Endothelial cell of umbilical vein (primary cell): ENCODE measurements around the gene CPZ.

Experiments
- CTCF ChIP-seq, 2 donors: IDR thresholded peaks; 1 replicate in 1 of 2; 2 replicates in 1 of 2; pipeline ENCODE4 v1.5.1; 2011; ENCODE audit warnings: low read length in 2 of 2, mild to moderate bottlenecking in 2 of 2, moderate library complexity in 2 of 2, control low read depth in 1 of 2, inconsistent platforms in 1 of 2, low read depth in 1 of 2; ENCODE audit not compliant: insufficient read depth in 1 of 2; ENCODE audit errors: extremely low read depth in 1 of 2
- EZH2 ChIP-seq: IDR thresholded peaks from 2 replicates; pipeline ENCODE4 v1.6.1; 2012; ENCODE audit warnings: borderline replicate concordance, low read depth, mild to moderate bottlenecking, moderate library complexity, low read length, inconsistent platforms; ENCODE audit not compliant: severe bottlenecking
- FOS ChIP-seq: IDR thresholded peaks from 2 replicates; pipeline ENCODE4 v1.6.1; 2011; ENCODE audit warnings: mild to moderate bottlenecking, low read length, moderate library complexity, borderline replicate concordance; ENCODE audit not compliant: insufficient read depth
- GATA2 ChIP-seq: IDR thresholded peaks from 2 replicates; pipeline ENCODE4 v1.7.0; 2011; ENCODE audit warnings: low read depth, mild to moderate bottlenecking, moderate library complexity, mixed read lengths, low read length; ENCODE audit not compliant: insufficient read length, insufficient read depth
- JUN ChIP-seq: IDR thresholded peaks from 2 replicates; pipeline ENCODE4 v1.6.1; 2011; ENCODE audit warnings: borderline replicate concordance, low read depth; ENCODE audit not compliant: insufficient read length, insufficient read depth
- MAX ChIP-seq: IDR thresholded peaks from 2 replicates; pipeline ENCODE4 v1.6.1; 2011; ENCODE audit not compliant: insufficient read depth, insufficient read length
- MYC ChIP-seq: IDR thresholded peaks from one replicate; pipeline ENCODE4 v1.6.1; 2011; ENCODE audit warnings: mild to moderate bottlenecking, low read depth, low read length
- POLR2A ChIP-seq: IDR thresholded peaks from 2 replicates; pipeline ENCODE4 v1.6.1; 2012; ENCODE audit warnings: low read depth, mild to moderate bottlenecking, control low read depth, low read length
- POLR2AphosphoS5 ChIP-seq: IDR thresholded peaks from 2 replicates; pipeline ENCODE4 v1.6.1; 2012; ENCODE audit warnings: low read depth, mild to moderate bottlenecking, control low read depth, low read length, moderate library complexity; ENCODE audit not compliant: insufficient read depth

GRCh38 chr4:8597319-8597718, 4.8 kb downstream of the CPZ start:
- no peak for TF ChIP-seq POLR2A
- no peak for TF ChIP-seq CTCF (IDR thresholded peaks at IDR 0.05; ENCODE audit: extremely low read depth in 1 of 2, insufficient read depth in 1 of 2, low read depth in 1 of 2, low read length in 2 of 2)
- no peak for TF ChIP-seq EZH2
- no peak for TF ChIP-seq MAX
- no peak for TF ChIP-seq FOS
- TF ChIP-seq POLR2AphosphoS5, result no peak
- no peak for TF ChIP-seq MYC
- TF ChIP-seq GATA2, result no peak
- TF ChIP-seq JUN, result no peak
